ENCODE measurements around the gene PXMP4. TPM values are rescaled to one million over a fixed set of nuclear protein-coding genes. Genes with fewer than 3 reads are reported as not detected.

Gene PXMP4
- total and polyA plus RNA-seq, 9 of the 15 experiments (the other 6 are each of a cell fraction or from before 2014, with no cell fraction given): 4.8 to 29.1 (median 6.8) TPM

GRCh38 chr20:33688938-33689424 lies 31.1 kb downstream of the PXMP4 start (continued):
- TF ChIP-seq MTA1 (IDR thresholded peaks at IDR 0.05; ENCODE audit: borderline replicate concordance) (peak; percentile 61; the same call in 1 of the 2 replicates), CBX3 (IDR thresholded peaks at IDR 0.05; ENCODE audit: borderline replicate concordance in 1 of 2, low read length in 2 of 2) (no peak; a peak in 1 of 3 replicates), CGGBP1 (CRISPR knock-in tag; IDR thresholded peaks at IDR 0.05) (no peak), IRF9 (tag; IDR thresholded peaks at IDR 0.05) (no peak), ARNT (IDR thresholded peaks at IDR 0.05) (peak in 1 of 2 experiments; percentile 52; a peak in 1 of 4 replicates), NR4A1 (CRISPR knock-in tag; IDR thresholded peaks at IDR 0.05) (no peak), NR4A1 (tag; IDR thresholded peaks at IDR 0.05) (no peak), RAD51 (IDR thresholded peaks at IDR 0.05; ENCODE audit: borderline replicate concordance, low read depth) (0 out of 2 replicates have a peak, but pooled peaks have one; percentile 6), ZNF740 (CRISPR knock-in tag; IDR thresholded peaks at IDR 0.05) (no peak), ZNF740 (tag; IDR thresholded peaks at IDR 0.05) (no peak), KLF13 (tag; IDR thresholded peaks at IDR 0.05; ENCODE audit: borderline replicate concordance, low read depth) (no peak), HDAC2 (IDR thresholded peaks at IDR 0.05) (peak; percentile 95), TAF1 (IDR thresholded peaks at IDR 0.05; ENCODE audit: control insufficient read depth, extremely low read depth, insufficient read depth, low read length, severe bottlenecking) (peak; percentile 21), TRIM24 (IDR thresholded peaks at IDR 0.05) (0 out of 4 replicates have a peak, but pooled peaks of 1 of the 2 experiments have one; percentile 38), PML (IDR thresholded peaks at IDR 0.05; ENCODE audit: low read length) (peak; percentile 87), U2AF2 (optimal IDR thresholded peaks at IDR 0.05; ENCODE audit: low read depth, low read length) (no peak)
- TF ChIP-seq, protein P1, sequence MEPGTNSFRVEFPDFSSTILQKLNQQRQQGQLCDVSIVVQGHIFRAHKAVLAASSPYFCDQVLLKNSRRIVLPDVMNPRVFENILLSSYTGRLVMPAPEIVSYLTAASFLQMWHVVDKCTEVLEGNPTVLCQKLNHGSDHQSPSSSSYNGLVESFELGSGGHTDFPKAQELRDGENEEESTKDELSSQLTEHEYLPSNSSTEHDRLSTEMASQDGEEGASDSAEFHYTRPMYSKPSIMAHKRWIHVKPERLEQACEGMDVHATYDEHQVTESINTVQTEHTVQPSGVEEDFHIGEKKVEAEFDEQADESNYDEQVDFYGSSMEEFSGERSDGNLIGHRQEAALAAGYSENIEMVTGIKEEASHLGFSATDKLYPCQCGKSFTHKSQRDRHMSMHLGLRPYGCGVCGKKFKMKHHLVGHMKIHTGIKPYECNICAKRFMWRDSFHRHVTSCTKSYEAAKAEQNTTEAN (CRISPR knock-in tag; IDR thresholded peaks at IDR 0.05): 0 out of 2 replicates have a peak, but pooled peaks have one; percentile 37
- TF ChIP-seq, protein P2, sequence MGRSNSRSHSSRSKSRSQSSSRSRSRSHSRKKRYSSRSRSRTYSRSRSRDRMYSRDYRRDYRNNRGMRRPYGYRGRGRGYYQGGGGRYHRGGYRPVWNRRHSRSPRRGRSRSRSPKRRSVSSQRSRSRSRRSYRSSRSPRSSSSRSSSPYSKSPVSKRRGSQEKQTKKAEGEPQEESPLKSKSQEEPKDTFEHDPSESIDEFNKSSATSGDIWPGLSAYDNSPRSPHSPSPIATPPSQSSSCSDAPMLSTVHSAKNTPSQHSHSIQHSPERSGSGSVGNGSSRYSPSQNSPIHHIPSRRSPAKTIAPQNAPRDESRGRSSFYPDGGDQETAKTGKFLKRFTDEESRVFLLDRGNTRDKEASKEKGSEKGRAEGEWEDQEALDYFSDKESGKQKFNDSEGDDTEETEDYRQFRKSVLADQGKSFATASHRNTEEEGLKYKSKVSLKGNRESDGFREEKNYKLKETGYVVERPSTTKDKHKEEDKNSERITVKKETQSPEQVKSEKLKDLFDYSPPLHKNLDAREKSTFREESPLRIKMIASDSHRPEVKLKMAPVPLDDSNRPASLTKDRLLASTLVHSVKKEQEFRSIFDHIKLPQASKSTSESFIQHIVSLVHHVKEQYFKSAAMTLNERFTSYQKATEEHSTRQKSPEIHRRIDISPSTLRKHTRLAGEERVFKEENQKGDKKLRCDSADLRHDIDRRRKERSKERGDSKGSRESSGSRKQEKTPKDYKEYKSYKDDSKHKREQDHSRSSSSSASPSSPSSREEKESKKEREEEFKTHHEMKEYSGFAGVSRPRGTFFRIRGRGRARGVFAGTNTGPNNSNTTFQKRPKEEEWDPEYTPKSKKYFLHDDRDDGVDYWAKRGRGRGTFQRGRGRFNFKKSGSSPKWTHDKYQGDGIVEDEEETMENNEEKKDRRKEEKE (IDR thresholded peaks at IDR 0.05; ENCODE audit: borderline replicate concordance in 1 of 2, control insufficient read depth in 1 of 2, low read depth in 2 of 2, low read length in 1 of 2): no peak
- TF ChIP-seq, protein P3, sequence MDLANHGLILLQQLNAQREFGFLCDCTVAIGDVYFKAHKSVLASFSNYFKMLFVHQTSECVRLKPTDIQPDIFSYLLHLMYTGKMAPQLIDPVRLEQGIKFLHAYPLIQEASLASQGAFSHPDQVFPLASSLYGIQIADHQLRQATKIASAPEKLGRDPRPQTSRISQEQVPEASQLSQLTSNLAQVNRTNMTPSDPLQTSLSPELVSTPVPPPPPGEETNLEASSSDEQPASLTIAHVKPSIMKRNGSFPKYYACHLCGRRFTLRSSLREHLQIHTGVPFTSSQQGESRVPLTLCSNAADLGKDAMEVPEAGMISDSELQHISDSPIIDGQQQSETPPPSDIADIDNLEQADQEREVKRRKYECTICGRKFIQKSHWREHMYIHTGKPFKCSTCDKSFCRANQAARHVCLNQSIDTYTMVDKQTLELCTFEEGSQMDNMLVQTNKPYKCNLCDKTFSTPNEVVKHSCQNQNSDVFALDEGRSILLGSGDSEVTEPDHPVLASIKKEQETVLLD (IDR thresholded peaks at IDR 0.05): peak; percentile 30; the same call in 1 of the 2 replicates
